Glomerular visceral epithelial cell (primary cell): Measurements from ENCODE around the gene KCNC3.

Experiments used
- DNase-seq: peaks from one replicate; pipeline ENCODE4 v3.0.0-alpha.2; 2016; ENCODE audit errors: extremely low spot score

The KCNC3 gene

DNA sequence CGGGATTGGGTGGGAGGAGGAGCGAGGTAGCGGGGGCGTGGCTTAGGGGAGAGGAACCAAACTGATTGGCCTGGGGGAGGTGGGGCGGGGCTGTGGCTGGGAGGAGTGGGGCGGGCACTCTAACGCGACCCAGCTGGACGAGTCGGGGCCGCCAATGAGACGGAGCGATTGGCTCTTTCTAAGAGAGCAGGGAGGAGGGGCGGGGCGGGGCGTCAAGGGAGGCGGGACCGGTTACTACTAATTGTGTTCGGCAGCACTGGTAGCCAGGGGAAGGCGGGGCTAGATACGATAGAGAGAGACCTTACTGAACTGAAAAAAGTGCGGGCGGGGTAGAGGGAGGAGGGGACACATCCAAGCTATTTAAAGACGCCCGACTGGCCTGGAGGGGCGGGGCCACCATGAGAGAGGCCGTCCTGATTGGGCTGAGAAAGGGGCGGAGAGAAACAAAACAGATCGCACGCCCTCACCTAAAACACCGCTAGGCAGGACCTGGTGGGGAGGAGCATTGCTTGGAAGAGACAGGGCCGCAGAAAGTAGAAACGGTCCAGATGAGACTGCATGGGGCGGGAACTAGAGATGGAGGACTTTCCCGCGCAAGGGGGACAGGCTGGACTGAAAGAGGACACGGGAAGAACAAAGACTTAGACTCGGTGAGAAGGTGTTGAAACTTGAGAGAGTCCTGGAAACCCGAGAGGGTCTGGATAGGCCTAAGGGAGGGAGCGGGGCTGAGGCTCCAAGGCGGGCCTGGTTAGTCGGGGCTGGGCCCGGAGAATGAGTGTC, at the start of gene KCNC3:
TSS of gene KCNC3 (minus strand) at position 232 of the 780 bp plus-strand sequence. CDS start 295 bp downstream, outside the sequence.
- DNase-seq = peak; percentile 96

DNA sequence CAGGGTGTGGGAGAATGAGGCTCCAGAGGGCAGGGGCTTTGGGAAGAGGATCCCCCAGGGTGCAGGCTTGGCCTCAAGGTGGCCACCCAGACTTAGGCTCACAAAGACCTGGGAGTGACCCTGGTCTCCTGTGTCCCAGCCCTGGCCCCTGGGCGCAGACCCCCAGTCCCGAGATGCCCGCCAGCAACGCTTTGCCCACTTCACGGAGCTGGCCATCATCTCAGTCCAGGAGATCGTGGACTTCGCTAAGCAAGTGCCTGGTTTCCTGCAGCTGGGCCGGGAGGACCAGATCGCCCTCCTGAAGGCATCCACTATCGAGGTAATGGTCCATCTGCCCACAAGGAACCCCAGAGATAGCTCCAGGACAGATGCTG, 49.7 kb upstream of the KCNC3 start:
- DNase-seq = no peak

DNA sequence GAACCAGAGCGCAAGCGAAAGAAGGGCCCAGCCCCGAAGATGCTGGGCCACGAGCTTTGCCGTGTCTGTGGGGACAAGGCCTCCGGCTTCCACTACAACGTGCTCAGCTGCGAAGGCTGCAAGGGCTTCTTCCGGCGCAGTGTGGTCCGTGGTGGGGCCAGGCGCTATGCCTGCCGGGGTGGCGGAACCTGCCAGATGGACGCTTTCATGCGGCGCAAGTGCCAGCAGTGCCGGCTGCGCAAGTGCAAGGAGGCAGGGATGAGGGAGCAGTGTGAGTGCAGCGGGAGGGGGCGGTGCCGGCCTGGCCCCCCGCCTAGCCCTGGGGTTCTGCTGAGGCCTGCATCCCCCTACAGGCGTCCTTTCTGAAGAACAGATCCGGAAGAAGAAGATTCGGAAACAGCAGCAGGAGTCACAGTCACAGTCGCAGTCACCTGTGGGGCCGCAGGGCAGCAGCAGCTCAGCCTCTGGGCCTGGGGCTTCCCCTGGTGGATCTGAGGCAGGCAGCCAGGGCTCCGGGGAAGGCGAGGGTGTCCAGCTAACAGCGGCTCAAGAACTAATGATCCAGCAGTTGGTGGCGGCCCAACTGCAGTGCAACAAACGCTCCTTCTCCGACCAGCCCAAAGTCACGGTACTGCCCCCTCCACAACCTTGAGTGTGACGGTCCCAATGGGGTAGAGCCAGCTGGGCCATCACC, 49.1 kb upstream of the KCNC3 start:
- DNase-seq = no peak

DNA sequence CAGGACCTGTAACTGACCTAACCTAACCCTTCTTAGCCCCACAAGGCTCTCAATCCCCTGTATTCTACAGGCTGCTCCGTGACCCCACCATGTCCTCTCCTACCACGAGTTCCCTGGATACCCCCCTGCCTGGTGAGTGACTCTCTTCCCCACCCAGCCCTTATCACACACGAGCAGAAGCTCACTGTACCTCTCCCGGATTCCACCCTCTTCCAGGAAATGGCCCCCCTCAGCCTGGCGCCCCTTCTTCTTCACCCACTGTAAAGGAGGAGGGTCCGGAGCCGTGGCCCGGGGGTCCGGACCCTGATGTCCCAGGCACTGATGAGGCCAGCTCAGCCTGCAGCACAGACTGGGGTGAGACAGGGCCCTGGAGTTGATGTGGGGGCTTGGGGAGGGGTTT, 48.3 kb upstream of the KCNC3 start:
- no peak for DNase-seq

DNA sequence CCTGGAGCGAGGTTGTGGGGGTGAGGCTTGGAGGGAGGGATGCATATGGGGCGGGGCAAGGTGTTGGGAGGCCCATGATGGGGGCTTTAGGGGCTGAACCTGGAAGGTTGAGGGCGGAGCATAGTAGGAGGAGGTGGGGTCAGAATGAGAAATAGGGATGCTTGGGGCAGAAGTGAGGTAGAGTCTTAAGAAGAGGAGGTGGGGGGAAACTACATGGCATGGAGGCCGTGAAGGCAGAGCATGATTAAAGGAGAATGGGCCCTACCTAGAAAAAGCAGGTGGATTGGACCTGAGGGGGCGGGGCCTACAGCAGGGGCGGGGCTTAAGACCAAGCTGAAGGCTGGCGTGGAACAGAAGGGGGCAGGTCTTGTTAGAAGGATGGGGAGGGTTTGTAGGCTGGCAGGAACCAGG, 47.9 kb upstream of the KCNC3 start:
- DNase-seq = no peak

DNA sequence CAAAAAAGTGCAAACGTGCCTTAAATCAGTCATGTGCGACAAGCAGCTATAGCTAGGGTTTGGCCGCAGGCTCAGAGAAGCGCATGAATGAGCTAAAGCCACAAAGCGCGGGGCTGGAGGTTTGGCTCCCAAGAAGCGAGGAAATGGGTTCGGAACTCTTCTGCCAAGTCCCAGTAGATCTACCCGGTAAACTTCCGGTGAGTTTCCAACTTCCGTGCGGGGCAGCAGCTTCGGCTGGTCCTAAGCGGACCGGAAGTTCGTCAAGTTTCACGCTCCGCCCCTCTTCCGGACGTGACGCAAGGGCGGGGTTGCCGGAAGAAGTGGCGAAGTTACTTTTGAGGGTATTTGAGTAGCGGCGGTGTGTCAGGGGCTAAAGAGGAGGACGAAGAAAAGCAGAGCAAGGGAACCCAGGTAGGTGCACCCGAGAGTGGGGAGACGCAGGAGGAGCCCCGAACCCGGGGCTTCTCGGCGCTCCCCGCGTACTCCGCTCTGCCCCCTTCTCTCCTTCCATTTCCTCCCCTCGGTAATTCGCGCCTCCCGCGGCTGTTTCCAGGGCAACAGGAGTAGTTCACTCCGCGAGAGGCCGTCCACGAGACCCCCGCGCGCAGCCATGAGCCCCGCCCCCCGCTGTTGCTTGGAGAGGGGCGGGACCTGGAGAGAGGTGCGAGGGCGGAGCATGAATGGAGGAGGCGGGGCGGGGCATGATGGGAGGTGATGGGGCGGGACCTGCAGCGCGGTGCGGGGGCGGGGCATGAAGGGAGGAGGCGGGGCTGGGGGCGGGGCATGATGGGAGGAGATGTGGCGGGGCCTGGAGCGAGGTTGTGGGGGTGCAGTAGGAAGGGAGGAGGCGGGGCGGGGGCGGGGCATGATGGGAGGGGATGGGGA, 47.2 kb upstream of the KCNC3 start, which contains the start of gene NR1H2:
TSS of gene NR1H2 (plus strand) at position 292 of the 885 bp plus-strand sequence. CDS start 1,149 bp downstream, outside the sequence.
- DNase-seq = peak; percentile 98

DNA sequence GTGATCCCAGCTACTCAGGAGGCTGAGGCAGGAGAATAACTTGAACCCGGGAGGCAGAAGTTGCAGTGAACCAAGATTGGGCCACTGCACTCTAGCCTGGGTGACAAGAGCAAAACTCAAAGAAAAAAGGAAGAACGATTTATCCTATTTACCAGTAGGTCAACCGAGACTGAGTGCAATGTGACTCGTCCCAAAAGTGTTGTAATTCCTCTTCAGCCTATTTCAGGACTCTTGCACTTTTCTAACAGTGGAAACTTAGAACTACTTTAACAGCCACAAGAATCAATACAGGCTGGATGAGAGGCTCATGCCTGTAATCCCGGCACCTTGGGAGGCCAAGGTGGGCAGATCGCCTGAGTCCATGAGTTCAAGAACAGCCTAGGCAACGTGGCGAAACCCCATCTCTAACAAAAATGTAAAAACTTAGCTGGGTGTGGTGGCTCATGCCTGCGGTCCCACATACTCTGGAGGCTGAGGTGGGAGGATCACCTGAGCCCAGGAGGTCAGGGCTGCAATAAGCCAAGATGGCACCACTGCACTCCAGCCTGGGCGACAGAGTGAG, 42.8 kb upstream of the KCNC3 start:
- DNase-seq = no peak

DNA sequence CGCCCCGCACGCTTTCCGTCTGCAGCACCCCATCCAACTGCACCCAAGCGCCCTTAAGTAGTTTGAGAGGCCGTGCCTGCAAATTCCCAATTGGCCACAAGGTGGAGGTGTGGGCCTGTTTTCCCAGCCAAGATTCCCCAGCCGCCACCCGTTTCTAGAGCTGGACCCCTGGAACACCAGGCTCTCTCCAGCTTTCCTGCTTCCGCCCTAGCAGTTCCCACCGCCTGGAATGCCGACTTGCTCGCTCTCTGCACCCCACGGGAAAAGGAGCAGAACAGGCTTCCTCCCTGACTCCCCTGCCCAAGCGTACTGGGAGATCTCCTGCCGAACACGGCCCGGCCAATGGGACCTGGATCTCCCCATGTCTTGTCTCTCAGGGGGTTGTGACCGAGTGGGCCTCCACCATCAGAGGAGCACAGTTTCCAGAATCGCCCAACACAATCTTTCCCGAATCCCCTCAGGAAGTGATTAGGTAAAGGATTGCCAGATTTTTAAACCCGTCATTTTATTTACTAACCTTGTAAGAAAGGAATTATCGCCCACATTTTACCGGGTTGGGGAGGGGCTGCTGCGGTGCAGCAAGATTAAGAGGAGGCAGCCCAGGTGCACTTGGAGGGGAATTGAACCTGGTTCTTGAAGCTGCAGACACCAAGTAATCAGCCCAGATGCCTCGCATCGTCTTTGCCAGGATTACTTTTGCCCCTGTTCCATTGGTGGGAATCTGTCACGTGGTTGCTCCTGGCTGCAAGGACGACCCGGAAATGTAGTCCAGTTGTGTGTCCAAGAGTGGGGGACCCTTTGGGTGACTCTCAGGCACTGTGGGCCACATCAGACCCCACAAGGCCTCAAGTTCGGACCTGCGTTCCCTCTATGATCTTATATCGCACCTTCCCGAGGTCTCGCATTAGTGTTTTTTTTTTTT, 39.7 kb upstream of the KCNC3 start:
- DNase-seq = peak; percentile 85

DNA sequence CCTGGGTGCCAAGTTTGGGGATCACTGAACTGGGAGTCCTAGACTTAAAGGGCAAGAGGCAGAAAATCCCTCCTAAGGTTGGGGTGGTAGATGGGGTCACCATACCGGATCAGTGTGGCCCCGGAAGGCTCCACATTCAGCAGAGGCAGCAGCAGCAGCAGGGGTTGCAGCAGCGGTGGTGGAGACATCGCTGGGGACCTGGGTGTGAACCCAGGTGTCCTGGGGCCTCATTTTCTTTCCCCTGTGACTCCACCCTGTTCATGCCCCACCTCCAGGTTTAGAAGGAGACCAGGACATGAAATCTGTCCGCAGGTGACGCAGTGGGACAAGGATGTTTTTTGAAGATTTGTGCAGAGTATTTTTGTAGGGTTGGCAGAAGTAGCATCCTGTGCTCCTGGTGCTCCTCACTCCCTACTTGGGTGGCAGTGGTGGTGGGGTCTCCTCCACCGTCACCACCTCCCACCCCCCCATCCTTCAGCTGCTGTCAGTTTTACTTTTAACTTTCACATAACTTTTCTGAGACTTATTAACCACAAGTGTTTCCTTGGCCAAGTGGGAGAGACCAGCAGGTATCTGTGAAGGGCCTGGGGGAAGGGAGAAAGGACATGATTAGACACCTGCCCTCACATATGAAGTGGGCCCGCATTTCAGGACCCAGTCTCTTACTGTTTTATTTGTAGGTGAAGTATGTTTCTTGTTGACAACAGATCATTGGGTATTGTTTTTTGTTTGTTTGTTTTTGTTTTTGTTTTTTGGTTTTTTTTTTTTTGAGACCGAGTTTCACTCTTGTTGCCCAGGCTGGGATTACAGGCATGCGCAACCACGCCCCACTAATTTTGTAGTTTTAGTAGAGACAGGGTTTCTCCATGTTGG, 36.5 kb upstream of the KCNC3 start, which contains the start of gene NAPSA:
TSS of gene NAPSA (minus strand) at position 206 of the 873 bp plus-strand sequence. CDS start at position 188, 18 bp downstream.
- no peak for DNase-seq

DNA sequence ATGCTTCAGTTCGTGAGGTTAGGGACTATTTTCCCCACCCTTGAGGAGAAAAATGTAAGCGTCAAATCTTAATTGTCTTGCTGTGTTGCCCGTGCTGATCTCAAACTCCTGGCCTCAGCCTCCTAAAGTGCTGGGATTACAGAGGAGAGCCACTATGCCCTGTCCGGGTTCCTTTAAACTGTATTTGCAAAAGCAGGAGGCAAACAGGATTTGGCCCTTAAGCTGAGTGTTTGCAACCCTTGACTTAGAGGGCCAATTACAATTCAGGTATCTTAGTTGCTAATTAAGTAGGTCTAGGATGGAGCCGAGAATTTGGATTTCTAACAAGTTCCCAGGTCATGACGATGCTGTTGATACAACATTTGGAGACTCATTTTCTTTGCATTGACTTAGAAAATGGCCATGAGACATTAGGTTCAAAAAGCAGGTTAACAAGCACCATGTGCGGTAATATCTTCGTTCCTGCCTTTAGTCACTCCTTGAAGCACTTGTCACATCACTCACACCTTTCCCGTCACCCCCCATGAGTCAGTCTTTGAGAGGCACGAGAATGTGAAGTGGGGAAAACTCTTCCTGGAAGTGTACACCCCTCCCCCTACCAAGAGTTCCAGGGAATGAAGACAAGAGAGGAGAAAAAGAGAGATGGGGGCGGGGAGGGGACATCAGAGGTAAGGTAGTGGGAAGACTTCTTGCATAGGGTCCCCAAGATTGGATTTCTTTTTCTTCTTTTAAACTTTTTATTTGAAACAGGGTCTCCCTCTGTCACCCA, 33.7 kb upstream of the KCNC3 start:
- DNase-seq = no peak

DNA sequence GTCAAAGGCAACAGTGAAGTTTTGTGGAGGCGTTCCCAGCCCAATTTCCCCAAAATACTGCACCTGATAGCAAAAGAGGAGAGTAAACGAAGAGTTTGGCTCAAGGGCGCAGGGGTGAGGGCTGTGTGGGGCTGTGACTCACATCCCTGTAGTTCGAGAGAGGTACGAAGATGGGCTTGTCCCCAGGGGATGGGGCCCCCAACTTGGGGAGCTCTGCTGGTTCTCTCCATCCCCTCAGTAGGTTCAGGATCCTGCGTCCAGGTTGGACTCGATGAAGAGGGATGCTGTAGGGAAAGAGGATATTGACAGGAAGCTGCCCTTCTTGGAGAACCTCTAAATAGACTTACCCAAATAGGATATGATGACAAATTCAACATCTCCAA, 32.8 kb upstream of the KCNC3 start:
- DNase-seq = no peak

DNA sequence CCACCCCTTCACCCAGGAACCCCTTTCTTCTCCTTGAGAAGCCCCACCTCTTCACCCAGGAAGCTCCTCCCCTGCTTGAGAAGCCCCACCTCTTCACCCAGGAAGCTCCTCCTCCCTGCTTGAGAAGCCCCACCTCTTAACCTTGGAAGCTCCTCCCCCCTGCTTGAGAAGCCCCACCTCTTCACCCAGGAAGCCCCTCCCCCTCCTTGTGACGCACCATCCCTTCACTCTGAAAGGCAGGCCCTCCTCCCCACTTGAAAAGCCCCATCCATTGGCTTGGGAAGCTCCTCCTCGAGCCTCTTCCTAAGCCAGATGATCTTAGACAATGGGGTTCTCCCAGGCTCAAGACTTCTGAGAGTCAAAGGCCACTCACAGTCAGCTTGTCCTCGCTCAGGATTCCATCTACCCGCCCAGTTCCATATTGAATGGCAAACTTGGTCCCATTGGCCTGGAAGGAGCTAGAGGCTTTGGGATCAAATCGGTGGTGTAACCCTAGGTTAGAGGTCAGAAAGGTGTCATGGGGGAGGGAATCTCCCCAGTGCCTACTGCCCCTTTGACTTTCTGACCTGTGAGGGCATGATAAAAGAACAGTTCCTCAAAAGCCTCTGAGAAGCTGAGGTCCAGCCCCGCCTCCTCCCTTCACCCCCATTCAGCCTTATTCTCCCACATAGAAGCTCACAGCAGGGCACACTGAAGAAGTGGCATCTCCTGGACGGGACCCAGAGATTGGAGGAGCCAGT, 32.3 kb upstream of the KCNC3 start:
- no peak for DNase-seq

DNA sequence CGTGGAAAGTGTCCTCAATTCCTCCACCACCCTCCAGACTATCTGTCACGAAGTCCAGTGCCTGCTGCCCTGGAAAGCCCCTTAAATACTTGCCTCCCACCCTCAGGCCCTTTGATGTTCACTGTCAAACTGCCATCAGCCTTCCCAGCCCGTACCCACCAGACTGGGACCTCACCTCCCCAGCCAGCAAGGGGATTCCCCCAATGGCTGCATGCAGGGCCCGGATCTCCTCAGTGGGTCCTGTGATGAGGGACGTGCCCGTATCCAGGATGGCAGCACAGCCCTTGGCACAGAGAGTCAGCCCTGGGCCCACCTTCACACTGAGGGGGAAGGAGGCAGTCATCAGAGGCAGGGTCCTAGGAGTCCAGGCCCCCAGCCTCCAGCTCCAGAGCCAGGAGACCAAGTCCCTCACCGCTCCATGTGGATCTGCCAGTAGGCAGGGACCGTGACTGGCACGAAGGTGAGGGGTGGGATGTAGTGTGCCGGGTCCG, 30.2 kb upstream of the KCNC3 start:
- DNase-seq = no peak

DNA sequence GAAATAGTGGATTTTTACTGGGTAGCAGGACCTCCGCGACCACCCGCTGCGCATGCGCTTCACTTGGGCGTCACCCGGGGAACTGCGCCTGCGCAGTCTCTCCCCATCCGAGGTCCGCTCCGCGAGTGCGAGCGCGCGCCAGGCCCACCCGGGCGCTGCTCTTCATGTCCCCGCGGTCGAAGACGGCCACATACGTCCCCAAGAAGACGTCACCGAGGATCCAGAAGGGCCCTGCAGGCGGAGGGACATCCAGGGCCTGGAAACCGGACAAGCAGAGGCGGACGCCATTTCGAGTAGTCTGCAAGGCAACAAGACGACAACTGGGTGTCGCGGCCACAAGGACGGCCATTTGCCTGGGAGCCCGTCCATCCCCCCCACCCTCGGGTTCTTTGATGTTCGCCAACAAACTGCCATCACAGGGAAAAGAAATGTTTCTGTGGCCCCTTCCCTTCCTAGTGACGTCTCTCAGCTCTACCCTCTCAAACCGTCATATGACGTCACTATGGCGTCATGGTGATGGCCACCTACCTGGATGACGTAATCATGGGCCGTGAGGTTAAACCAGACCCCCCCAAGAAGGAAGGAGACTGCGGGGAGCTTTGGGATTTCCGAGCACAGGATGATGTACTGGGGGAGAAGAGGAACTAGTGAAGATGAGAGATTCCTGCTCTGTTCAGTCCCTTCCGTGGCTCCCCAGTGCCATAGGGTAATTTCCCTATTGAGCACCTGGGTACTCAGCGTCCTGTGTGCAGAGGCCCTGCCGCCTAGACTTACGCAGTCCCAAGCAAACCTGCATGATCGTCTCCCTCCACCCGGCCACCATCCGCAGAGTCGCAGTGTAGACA, 29.5 kb upstream of the KCNC3 start:
- DNase-seq = no peak

DNA sequence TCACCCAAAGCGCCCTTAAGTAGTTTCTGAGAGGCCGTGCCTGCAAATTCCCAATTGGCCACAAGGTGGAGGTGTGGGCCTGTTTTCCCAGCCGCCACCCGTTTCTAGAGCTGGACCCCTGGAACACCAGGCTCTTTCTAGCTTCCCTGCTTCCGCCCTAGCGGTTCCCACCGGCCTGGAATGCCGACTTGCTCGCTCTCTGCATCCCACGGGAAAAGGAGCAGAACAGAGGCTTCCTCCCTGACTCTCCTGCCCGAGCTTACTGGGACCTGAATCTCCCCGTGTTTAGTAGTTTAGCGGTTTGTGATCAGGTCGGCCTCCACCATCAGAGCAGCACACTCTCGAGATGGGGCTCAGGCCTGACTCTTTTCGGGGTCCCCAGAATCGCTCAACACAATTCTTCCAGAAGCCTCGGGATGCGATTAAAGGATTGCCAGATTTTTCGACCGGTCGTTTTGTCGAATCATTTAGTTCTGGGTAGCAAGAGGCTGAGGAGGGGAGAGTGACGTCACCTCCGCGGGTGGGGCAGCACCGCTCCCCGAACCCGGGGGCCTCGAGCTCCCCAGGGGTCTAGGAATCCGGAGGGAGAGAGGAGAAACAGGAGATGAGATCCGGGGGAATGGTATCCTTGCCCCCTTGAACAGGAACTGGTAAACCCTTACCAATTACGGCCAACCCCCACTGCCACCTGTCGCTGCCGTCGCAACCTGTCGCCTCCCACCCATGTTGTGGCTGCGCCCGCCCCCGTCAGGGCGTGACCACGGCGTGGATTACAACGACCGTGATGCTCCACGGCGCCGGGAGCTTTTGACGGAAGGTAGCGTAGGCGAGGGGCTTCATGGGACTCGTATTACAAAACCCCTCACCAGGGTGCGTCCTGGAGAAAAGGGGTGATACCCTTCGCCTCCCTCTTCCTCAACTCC, 28.3 kb upstream of the KCNC3 start:
- peak; percentile 73 for DNase-seq

DNA sequence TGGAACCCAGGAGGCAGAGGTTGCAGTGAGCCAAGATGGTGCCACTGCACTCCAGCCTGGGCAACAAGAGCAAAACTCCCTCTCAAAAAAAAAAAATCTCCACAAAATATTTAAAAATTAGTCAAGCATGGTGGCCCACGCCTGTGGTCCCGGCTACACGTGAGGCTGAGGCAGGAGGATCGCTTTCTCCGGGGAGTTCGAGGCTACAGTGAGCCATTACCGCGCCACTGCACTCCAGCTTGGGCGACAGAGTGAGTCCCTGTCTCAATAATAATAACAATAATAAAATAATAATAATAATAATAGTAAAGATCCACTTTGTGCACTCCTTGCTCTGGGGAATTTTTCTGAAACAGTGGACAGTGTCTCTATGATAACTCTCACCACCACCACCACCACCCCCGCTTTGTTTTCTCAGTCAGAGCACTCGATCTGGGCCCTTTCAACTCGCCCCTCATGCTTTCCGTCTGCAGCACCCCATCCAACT, 27.6 kb upstream of the KCNC3 start:
- DNase-seq = no peak
